ENCODE results near the gene ARL2. TPM values are rescaled to one million over a fixed set of nuclear protein-coding genes. Genes with fewer than 3 reads are reported as not detected.
A peak's percentile ranks its signal among the peaks of the same experiment; 100 is the strongest.

ARL2 gene
- total RNA-seq, 1 experiment from 2014 or later: 203 TPM

- Histone ChIP-seq H2BK15ac (ENCODE audit: low read depth, low read length) (no peak within 1 kb of the TSS), H2BK12ac (ENCODE audit: insufficient read length, low read depth, low read length) (no peak within 1 kb of the TSS), H3K4ac (ENCODE audit: low read depth, low read length) (no peak within 1 kb of the TSS), H2AFZ (ENCODE audit: low read length) (no peak within 1 kb of the TSS), H3K4me2 (ENCODE audit: insufficient read depth, insufficient read length, low read length) (no peak within 1 kb of the TSS), H3K14ac (ENCODE audit: insufficient read depth, low read length) (peak within 1 kb of the TSS; percentile 34; the same call in 1 of the 2 replicates), H2BK5ac (ENCODE audit: insufficient read length, low read length) (no peak within 1 kb of the TSS), H2BK120ac (ENCODE audit: low read depth, low read length, poor library complexity, severe bottlenecking) (no peak within 1 kb of the TSS), H3K9me3 (ENCODE audit: control insufficient read depth, low read depth, low read length) (no peaks in the 10 kb centered on the region), H3K23me2 (ENCODE audit: insufficient read length, low read depth, low read length, poor library complexity, severe bottlenecking) (no peaks in the 10 kb centered on the region), H3K56ac (ENCODE audit: insufficient read length, low read depth, low read length) (no peak within 1 kb of the TSS), H3K9ac (ENCODE audit: extremely low read depth, insufficient read length, low read length) (no peak within 1 kb of the TSS), H2BK20ac (ENCODE audit: low read depth, low read length, poor library complexity, severe bottlenecking) (no peak within 1 kb of the TSS), H2AK5ac (ENCODE audit: insufficient read length, low read length) (no peak within 1 kb of the TSS), H4K8ac (replicated peaks; ENCODE audit: insufficient read length, low read depth, low read length) (no peak within 1 kb of the TSS), H4K20me1 (ENCODE audit: control insufficient read depth, insufficient read depth, insufficient read length) (no peaks in the 10 kb centered on the region), H3K18ac (ENCODE audit: insufficient read length, low read depth, low read length) (no peak within 1 kb of the TSS), H3K27ac (ENCODE audit: insufficient read length, low read depth, low read length) (no peak within 1 kb of the TSS), H3K23ac (ENCODE audit: insufficient read length, low read depth, low read length) (no peak within 1 kb of the TSS), H3K79me2 (ENCODE audit: insufficient read depth, low read length) (no peaks in the 10 kb centered on the region), H3T11ph (ENCODE audit: low read length) (no peak within 1 kb of the TSS), H3K79me1 (ENCODE audit: insufficient read depth, low read depth, low read length, poor library complexity, severe bottlenecking) (no peaks in the 10 kb centered on the region), H3K4me1 (ENCODE audit: insufficient read depth, low read length) (no peaks in the 10 kb centered on the region), H4K91ac (ENCODE audit: insufficient read length, low read depth, low read length) (no peak within 1 kb of the TSS), H4K5ac (ENCODE audit: insufficient read length, low read depth, low read length) (no peak within 1 kb of the TSS), H3K27me3 (ENCODE audit: insufficient read depth, low read length) (no peaks in the 10 kb centered on the region)
- Mint-ChIP-seq H3K27me3 (ENCODE audit: low read depth) (peaks cover 15% of the 10 kb centered on the region), H3K4me3 (no peak within 1 kb of the TSS; a peak in 1 of 5 replicates), H3K4me1 (peaks cover 2 to 4% of the 10 kb centered on the region in 2 experiments), H3K36me3 (ENCODE audit: insufficient read depth in 1 of 3, low read depth in 3 of 3) (no peaks in the 10 kb centered on the region), H3K9me3 (no peaks in the 10 kb centered on the region), H3K27ac (peak within 1 kb of the TSS in 2 of 3 experiments; percentile 44 to 61; a peak in 3 of 7 replicates)
- no peak for DNase-seq
- TF ChIP-seq CTCF (conservative IDR thresholded peaks at IDR 0.05): no peak
- no CpG with 5 or more reads among the region's 8 CpGs for WGBS (ENCODE audit: extremely low coverage, insufficient read length, low lambda C conversion rate)
Measured at GRCh38 chr11:65058419-65059054, 44.6 kb downstream of the ARL2 start, which contains the start of gene NAALADL1. TSS of gene NAALADL1 (minus strand) at chr11:65058553. CDS start at chr11:65058521, 32 bp downstream.
